ENCODE data around the gene SRSF11.

Gene SRSF11

GRCh38 chr1:70210820-70211219 is 10.4 kb upstream of the SRSF11 start:
- TF ChIP-seq CREB5 (CRISPR knock-in tag; IDR thresholded peaks at IDR 0.05; ENCODE audit: low read depth), result no peak
- no peak for TF ChIP-seq ZFP30 (CRISPR knock-in tag; IDR thresholded peaks at IDR 0.05)
- no peak for TF ChIP-seq SNAI2 (CRISPR knock-in tag; IDR thresholded peaks at IDR 0.05)
- no peak for TF ChIP-seq ISL1 (CRISPR knock-in tag; IDR thresholded peaks at IDR 0.05)
- no peak for TF ChIP-seq ZFP3 (CRISPR knock-in tag; IDR thresholded peaks at IDR 0.05)
- no peak for TF ChIP-seq TOX (CRISPR knock-in tag; IDR thresholded peaks at IDR 0.05; ENCODE audit: borderline replicate concordance)
- TF ChIP-seq ZNF565 (CRISPR knock-in tag; conservative IDR thresholded peaks at IDR 0.05; ENCODE audit: low read depth), result no peak
- no peak for TF ChIP-seq CSDC2 (CRISPR knock-in tag; IDR thresholded peaks at IDR 0.05)
- no peak for TF ChIP-seq ESRRG (CRISPR knock-in tag; IDR thresholded peaks at IDR 0.05)
- no peak for TF ChIP-seq TSHZ2 (CRISPR knock-in tag; IDR thresholded peaks at IDR 0.05)
- no peak for TF ChIP-seq ZNF8 (CRISPR knock-in tag; IDR thresholded peaks at IDR 0.05)
- no peak for ATAC-seq

DNA sequence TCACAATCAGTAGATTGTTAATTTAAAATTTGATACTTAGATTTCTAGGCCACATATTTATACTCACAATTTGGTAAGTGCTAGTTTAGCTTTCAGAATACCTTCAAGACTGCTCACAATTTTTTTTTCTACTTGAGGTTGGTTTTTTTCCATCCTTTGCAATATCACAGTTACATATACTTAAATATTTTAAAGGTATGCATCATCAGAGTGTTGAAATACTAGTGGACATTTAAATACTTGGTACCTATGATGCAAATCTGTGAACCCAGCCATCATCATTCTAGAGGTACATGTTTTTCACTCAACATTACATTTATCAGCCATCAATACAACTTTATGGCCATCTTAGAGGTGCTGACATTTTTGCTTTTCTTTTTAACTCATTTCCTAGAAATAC is 9.6 kb upstream of the SRSF11 start:
- no peak for ATAC-seq
- TF ChIP-seq ZFP3 (CRISPR knock-in tag; IDR thresholded peaks at IDR 0.05) (no peak), CREB5 (CRISPR knock-in tag; IDR thresholded peaks at IDR 0.05; ENCODE audit: low read depth) (no peak), RARB (CRISPR knock-in tag; IDR thresholded peaks at IDR 0.05) (no peak), ISL1 (CRISPR knock-in tag; IDR thresholded peaks at IDR 0.05) (no peak), ZNF8 (CRISPR knock-in tag; IDR thresholded peaks at IDR 0.05) (no peak), PATZ1 (CRISPR knock-in tag; IDR thresholded peaks at IDR 0.05; ENCODE audit: borderline replicate concordance) (no peak), ZNF70 (CRISPR knock-in tag; IDR thresholded peaks at IDR 0.05) (no peak), TSHZ2 (CRISPR knock-in tag; IDR thresholded peaks at IDR 0.05) (no peak), BACH2 (CRISPR knock-in tag; IDR thresholded peaks at IDR 0.05; ENCODE audit: borderline replicate concordance) (no peak), ZC3H10 (CRISPR knock-in tag; IDR thresholded peaks at IDR 0.05) (no peak), PPARA (CRISPR knock-in tag; IDR thresholded peaks at IDR 0.05; ENCODE audit: borderline replicate concordance) (no peak), ZFP30 (CRISPR knock-in tag; IDR thresholded peaks at IDR 0.05) (no peak), ARNTL (CRISPR knock-in tag; IDR thresholded peaks at IDR 0.05; ENCODE audit: borderline replicate concordance, low read depth) (no peak), TOX (CRISPR knock-in tag; IDR thresholded peaks at IDR 0.05; ENCODE audit: borderline replicate concordance) (no peak), SNAI2 (CRISPR knock-in tag; IDR thresholded peaks at IDR 0.05) (no peak), OSR1 (CRISPR knock-in tag; IDR thresholded peaks at IDR 0.05) (no peak), ZNF565 (CRISPR knock-in tag; conservative IDR thresholded peaks at IDR 0.05; ENCODE audit: low read depth) (no peak)
- TF ChIP-seq, protein P1, sequence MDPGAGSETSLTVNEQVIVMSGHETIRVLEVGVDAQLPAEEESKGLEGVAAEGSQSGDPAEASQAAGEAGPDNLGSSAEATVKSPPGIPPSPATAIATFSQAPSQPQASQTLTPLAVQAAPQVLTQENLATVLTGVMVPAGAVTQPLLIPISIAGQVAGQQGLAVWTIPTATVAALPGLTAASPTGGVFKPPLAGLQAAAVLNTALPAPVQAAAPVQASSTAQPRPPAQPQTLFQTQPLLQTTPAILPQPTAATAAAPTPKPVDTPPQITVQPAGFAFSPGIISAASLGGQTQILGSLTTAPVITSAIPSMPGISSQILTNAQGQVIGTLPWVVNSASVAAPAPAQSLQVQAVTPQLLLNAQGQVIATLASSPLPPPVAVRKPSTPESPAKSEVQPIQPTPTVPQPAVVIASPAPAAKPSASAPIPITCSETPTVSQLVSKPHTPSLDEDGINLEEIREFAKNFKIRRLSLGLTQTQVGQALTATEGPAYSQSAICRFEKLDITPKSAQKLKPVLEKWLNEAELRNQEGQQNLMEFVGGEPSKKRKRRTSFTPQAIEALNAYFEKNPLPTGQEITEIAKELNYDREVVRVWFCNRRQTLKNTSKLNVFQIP (CRISPR knock-in tag; IDR thresholded peaks at IDR 0.05; ENCODE audit: borderline replicate concordance, low read depth), result no peak
- TF ChIP-seq, protein P2, sequence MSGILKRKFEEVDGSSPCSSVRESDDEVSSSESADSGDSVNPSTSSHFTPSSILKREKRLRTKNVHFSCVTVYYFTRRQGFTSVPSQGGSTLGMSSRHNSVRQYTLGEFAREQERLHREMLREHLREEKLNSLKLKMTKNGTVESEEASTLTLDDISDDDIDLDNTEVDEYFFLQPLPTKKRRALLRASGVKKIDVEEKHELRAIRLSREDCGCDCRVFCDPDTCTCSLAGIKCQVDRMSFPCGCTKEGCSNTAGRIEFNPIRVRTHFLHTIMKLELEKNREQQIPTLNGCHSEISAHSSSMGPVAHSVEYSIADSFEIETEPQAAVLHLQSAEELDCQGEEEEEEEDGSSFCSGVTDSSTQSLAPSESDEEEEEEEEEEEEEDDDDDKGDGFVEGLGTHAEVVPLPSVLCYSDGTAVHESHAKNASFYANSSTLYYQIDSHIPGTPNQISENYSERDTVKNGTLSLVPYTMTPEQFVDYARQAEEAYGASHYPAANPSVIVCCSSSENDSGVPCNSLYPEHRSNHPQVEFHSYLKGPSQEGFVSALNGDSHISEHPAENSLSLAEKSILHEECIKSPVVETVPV (CRISPR knock-in tag; IDR thresholded peaks at IDR 0.05), result no peak
